NCI-H2196 (cell line): Measurements from ENCODE around the gene ANKRD1.
"Not testable (repeated sequence)": the region's sequence is repeated elsewhere in the genome, so short reads cannot be mapped to it uniquely, and the experiment has no call there.

Experiments
- DNase-seq: peaks from one replicate; lab custom pipeline; 2025; ENCODE audit not compliant: unreplicated experiment; lab: John Stamatoyannopoulos, UW

The ANKRD1 gene

DNA sequence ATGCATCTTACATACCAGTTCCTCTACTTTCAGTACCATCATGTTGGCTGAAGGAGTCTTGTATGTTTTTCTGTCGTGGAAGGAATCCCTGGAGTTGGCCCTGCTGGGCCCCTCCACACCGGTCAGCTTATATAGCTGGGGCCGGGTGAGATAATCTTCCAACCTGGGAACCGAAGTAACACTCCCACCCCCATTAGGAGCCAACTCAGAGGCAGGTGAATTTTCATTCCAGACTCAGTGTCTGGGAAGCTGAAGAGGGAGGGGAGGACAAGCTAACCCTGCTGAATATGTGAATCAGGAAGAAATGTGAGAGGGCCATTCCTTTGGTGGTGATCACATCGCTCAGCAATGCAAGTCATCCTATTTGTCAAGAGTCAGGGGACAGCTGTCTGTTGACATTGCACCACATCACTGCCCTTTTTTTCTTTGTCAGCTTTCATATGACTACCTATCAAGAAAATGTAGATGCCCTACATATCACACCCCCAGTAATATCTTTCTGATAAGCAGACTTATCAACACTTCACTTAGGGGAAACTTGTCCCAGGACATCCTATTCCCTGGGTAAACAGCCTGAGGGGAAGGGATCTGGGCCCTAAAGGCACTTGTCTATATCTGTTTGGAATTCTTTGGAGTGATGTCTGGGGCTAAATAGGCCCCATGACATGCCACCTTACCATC, at the start of gene ANKRD1:
Gene ANKRD1 (minus strand): TSS at position 102 of the 681 bp plus-strand sequence. CDS start 60 bp downstream, at position 42.
- DNase-seq: no peak

DNA sequence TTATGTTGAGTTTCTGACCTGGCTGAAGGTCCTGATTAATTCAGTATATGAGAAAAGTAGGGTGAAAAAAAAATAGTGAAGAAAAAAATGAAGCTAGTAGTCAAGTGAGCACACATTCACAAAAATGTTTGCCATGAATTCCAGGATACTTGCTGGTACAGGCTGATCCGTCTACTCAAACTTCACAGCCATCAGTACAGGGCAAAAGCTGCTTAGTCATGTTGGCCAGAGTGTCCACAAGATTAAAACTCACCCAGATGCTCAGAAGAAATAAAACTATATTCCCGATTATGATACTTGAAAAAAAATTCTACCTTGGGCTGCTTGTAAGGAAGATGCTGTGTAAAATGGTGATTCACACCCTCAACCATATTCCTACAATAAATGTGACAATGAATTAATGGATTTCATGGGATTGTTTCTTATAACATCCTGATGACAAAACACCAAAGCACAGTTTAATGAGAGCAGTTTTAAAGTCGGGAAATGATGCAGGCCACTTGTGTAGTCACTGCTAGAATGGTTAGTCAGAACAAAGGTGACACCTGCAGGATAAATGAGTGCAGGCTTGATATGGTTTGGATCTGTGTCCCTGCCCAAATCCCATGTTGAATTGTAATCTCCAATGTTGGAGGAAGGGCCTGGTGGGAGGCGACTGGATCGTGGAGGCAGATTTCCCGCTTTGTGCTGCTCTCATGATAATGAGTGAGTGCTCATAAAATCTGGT, 49.2 kb upstream of the ANKRD1 start:
- no peak for DNase-seq

DNA sequence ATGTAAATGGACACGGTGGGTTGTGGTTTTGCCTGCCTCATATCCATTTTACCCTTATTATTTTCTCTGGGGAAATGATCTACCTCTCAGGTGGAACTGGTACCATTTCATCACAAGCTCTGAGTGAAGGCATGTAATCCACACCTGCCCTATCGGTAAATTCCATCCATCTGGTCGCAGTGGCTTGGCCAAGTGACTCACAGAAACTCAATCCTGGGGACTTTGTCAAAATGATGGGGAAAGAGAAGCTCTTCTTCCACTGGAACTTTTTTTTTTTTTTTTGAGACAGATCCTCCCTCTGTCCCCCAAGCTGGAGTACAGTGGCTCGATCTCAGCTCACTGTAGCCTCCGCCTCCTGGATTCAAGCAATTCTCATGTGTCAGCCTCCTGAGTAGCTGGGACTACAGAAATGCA, 48.2 kb upstream of the ANKRD1 start:
- no peak for DNase-seq

DNA sequence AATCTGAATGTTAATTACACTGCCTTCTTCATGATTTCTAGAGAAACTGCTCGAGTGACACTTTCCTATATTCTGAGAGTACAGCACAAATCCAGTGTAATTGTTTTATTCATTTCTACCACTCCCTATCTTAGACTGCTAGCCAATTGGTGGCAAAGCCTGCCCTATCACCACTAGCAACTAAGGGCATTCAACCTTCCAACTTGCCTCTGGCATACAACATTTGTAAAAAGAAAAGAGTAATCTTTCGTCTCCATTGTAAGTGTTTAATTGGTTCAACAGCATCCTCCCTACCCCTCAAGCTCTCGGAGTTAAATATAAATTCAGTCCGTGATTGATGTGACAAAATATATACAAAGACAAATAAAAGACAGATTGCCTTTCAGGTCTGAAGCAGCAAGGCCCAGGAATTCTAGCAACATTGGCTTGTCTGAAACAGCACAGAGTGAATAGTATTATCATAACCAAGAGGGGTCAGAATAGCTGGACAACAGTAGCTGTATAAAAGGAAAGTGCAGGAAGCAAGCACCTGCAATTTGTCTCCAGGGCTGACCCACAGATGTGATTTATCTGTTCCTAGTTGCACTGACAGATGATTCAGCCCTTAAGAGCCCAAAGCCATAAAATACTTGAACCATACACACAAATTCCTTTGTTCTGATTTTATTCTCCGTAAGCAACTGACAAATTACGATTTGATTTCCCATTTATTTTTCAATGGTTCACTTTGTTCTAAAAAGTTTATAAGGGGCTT, 47.6 kb upstream of the ANKRD1 start:
- no peak for DNase-seq

DNA sequence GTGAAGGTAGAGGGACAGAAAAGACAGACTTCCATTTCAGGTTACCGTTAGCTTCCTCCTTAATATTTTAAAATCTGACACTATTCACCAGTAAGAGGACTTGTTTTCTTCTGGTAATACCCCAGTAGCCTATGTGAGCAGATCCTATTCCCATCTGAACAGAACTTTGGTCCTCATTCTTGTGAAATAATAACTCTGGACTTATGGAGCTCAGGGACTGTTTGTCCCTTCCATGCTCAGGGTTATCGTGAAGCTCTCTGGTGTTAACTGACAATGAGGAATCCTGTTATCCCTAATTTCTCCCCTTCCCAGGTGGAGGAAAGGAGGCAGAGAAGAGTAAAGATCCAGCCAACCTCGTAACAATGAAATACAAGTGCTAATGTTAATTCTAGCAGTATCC, 47.0 kb upstream of the ANKRD1 start:
- no peak for DNase-seq

DNA sequence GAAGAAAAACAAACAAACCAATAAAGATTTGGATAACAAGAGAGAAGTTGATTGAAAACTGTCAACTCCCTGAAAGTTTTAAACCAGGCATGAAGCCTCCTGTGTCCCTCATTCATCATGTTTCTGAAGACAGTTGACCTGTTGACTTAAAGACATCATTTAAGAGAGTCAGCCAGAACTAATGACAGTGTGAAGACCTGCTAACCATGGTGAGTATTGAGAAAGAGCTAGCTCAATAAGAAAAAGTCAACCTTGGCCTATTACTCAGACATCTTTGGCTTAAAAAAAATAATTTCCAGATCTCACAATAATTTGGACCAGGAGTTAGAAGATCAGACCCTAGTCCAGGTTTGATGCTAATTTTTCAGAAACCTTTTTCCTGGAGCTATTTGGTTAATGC, 45.3 kb upstream of the ANKRD1 start:
- DNase-seq: no peak

DNA sequence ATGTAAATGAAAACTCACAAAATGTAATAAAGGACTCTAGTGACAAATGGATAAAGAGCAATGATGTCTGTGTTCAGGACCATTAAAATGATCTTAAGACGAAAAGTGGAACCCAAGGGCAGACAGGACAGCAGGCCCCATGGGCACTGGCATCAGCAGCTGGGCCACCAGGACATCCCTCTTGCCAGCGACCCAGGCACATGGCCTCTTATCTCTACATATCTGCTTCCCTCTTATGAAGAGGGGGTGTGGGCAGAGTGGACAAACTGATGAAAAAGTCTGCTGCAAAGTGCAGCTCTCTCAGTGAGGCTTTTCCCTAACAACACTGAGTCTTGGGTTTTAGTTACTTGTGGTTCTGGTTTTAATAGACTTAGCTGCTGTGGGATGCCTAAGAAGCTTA, 44.8 kb upstream of the ANKRD1 start:
- no peak for DNase-seq

DNA sequence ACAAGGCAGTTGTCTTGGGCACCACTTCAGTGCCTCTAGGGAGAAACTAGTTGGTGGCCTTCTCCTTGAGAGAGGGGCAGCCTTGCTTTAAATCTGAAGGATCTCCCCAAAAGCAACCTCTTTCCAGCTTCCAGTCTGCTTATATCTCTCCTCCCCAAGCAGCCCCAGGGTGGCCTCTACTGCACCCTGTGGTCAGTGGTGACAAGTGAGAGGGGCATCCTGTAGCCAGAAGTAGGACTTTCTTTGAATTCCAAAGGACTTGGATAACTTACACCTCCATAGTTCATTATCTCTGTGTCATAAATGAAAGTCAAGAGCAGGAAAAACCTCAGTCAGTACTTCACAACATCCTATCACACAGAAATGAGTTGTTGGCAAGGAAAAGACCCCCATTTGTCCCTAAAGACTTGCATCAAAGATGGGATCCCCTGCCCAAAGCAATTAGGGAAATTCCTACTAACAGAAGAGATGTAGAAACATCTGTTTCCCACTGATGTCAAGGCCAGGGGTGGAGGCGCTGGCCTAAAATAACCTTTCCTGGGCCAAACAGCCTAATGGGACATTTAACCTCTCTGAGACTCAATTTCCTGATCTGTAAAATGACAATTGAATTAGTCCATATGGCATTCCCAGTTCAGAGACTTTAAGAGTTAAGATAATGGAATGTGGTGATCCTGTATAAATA, 44.0 kb upstream of the ANKRD1 start:
- no peak for DNase-seq

DNA sequence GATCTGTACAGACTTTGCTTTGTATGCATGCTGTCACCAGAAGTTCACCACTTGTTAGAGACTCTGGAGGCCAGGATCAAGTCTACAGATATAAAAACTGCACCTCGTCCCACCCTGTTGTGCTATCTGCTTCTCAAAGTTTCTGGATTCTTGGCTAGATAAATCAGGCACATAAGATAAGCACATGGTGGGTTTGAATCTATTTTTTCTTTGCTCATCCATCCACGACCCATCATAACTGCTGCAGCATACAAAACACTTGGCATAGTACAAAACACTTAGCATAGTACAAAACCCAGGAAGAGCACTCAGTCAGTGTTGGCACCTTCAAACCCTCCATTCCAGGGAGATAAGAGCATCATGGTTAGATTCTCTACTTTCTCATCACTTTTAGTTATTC, 42.4 kb upstream of the ANKRD1 start:
- DNase-seq: no peak

DNA sequence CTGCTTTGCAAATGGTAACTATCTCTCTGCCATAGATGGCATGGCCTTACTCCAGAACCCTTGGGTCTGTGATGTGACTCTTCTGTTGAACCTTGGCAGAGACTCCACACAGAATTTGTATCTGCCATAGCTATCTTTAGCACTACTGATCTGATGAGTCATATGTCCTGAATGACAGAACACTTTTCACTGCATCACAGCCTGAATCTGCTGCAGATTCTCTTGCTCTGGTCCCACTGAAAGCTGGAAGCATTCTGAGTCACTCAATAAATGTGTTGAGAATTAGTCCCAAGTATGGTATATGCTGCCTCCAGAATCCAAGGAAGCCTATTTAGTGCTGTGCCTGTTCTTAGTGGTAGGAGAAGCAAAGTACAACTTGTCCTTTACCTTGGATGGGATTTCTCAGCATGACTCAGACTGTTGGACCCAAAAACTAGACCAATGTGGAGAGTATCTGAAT, 39.5 kb upstream of the ANKRD1 start:
- no peak for DNase-seq

DNA sequence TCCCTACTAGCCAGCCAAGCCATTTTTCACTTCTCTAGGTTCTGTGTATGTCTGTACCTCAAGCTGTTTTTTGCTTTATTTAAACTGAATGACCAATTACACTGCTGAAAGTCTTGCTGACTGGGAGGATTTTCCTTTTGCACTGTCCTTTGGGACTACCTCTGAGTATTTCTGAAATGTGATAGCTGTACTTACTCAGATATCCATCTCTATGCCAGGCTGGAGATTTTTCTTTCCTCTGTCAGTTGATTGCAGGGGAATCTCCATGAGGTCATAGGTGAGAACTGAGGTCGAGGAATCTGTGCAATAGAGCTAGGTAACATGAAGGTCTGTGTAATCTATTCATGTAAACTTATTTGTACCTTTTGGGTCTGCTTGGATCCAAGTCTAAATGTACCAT, 38.9 kb upstream of the ANKRD1 start:
- no peak for DNase-seq

DNA sequence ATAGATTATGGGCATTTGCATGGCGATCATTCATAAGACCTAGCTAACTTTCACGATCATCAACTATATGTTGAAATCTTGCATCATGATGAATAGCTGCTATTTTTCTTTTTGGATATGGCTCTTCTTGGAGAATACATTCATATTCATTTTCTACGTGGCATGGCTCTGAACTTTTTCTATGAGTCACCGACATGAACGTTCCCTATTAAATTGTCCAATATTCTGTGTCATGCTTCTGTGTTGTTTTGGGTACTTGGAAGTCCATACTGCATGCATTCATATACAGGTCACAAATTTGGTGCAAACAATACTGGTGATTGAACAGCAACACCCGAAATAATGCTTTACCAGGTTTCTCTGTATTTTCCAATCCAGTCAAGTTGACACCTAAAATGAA, 37.9 kb upstream of the ANKRD1 start:
- no peak for DNase-seq

DNA sequence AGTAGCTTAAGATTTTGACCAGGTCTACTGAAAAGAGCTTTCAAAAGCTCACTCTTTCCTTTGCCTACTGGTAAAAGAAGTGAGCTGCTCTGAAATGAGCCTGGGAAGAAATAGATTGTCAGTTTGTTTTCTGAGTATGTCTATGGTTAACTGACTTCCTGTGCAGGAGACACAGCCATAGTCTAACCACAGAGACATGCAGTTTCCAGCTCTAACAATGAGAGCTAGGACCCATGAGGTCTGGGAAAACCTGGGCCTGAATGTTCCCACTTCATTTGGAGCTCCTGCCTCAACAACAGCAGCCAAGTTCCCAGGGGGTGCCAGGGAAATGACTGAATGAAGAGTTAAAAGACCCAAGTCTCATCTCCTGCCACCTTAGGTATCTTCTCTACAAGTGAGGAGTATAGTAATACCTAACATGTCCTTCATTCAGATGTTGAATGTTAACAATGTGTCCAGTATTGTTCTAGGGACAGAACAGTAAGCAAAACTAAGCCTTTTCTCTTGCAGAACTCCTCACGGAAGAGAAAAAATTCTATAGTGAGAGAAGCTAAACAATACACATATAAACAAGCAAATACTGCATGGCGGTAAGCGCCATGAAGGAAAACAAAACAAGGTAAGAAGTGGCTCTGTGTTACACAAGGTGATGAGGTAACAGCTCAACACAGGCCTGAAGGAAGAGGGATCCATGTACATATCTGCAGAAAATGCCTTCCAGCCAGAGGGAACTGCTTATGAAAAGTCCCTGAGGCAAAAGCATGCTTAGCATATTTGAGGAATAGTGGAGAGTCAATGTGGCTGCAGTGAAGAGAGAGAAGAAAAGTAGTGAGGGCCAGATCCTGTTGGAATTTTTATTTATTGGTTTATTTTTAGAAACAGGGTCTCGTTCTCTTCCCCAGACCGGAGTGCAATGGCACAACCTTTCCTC, 26.4 kb upstream of the ANKRD1 start:
- DNase-seq: no peak

DNA sequence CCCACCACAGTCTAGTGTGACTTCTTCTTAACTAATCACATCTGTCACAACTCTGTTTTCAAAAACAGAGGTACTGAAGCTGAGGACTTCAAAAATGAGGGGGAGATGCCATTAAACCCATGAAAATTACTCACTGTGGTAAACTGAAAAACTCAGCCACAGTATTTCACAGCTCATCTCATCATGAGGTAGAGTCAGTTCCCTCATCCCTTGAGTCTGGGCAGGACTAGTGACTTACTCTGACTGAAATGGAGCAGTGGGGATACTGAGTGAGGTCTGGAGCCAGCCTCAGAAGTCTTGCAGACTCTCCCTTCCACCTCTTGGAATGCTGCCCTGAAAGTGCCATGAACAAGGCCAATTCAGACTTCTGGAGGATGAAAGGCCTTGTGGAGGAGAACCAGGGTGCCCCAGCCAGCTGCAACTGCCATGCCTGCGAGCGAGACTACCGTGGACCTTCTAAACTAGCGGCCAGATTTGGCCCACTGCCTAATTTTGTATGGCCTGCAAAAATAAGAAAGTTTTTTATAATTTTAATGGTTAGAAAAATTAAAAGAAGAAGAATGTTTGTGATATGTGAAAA, 24.7 kb upstream of the ANKRD1 start:
- no peak for DNase-seq

DNA sequence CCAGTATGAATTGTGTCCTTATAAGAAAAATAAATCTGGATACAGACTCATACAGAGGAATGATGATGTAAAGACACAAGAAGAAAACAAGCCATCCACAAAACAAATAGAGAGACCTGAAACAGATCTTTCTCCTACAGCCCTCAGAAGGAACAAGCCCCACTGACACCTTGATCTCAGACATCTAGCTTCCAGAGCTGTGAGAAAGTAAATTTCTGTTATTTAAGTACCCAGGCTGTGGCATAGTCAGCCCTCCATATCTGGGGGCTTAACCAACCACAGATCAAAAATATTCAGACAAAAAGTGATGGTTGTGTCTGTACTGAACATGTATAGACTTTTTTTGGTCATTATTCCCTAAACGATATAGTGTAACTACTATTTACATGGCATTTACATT, 23.9 kb upstream of the ANKRD1 start:
- no peak for DNase-seq

DNA sequence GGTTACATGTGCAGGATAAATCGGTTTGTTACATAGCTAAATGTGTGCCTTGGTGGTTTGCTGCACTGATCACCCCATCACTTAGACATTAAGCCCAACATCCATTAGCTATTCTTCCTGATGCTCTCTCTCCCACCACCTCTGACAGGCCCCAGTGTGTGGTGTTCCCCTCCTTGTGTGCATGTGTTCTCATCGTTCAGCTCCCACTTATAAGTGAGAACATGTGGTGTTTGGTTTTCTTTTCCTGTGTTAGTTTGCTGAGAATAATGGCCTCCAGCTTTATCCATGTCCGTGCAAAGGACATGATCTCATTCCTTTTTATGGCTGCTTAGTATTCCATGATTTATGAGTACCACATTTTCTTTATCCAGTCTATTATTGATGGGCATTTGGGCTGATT, 22.1 kb upstream of the ANKRD1 start:
- not testable (repeated sequence) for DNase-seq

DNA sequence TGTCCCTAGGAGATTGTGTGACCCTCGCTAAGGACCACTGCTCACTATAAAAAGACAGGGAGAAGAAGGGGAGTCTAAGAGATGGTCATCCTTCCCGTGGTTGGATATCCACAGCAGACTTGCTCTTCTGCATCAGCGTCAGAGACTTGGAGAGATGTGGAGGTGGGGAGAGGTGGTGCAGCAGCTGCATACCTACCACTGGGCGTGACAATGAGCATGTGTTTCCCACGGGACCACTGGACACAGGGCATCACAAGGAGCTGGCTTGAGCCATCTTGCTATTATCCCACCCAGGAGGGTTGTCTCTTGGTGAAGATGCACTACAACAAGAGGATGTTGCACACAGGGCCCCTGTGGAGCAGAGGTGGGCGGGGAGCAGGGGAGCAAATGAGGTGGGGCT, 18.8 kb upstream of the ANKRD1 start:
- DNase-seq: no peak

DNA sequence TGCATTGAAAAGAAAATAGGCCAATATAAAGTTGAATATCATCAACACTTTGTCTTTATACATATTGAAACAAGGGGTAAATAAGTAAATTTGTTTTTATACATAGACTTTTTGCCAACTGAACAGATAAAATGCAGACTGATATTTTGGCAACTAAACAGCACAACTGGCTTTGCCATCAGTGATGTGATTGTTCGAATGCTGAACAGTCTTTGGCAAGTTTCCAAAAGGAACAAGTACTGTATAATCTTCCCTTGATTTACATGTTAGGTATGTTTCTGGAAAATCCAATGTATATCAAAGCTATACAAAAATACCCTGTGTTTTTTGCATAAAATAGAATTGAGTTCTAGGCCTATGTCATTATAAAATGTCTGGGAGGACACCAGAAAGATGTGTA, 18.2 kb upstream of the ANKRD1 start:
- DNase-seq: no peak

DNA sequence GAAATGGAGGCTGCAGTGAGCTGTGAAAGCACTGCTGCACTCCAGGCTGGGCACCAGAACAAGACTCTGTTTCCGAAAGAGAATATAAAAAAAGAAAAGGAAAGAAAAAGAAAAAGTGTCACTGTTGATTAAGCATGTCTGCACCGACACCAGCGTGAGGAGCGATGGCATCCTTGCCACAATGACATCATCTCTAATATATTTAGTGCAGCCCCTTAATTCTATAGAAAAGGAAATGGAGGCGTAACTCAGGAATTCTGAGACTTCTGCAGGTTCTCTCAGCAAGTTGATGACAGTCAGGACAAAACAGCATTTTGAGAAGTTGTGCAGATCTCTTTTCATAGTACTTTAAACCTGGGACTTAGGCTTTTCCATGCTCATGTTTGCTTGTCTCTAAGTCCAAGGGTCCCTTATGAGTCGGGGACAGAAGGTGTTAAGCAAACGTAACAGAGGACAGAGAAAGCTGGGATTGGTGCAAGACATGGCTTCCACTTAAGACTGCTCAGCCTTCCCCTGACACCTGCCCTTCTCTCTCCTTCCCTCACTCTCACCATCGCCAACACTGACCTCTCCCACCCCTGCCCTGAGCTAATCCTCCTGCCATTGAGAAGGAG, 16.9 kb upstream of the ANKRD1 start:
- no peak for DNase-seq

DNA sequence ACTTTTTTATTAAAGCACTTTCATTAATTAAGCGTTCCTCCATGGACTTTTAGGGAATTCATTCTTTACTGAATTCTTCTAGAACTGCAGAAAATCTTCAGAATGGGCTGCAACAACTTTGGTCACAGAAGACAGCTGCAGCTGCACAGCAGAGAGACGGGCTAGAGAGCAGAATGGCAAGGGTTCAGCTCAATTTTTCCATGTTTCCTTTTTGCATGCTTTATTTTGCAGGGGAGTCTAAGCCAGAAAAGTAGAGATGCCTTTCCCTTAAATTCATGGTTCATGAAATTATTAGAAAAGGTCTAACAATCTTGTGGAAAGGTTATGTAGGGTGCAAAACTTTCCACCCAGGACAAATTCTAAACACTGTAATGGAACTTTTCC, 15.4 kb upstream of the ANKRD1 start:
- no peak for DNase-seq
